ENCODE data around the gene IGFBP6. TPM values are rescaled to one million over a fixed set of nuclear protein-coding genes. Genes with fewer than 3 reads are reported as not detected.

Gene IGFBP6
- total and polyA plus RNA-seq, 2 donors (not counting 1 experiment from before 2014, with no cell fraction given): 0.30 TPM; not detected in 1

GRCh38 chr12:53115112-53115890 is 17.8 kb downstream of the IGFBP6 start:
- POLR2A ChIA-PET: no interaction called here
- no peaks in the 10 kb centered on the region for H3K9me3 ChIP-seq (ENCODE audit: control extremely low read depth in 1 of 3, control insufficient read depth in 2 of 3, insufficient read depth in 1 of 3, low read length in 2 of 3)

More at GRCh38 chr12:53115112-53115890, 17.8 kb downstream of the IGFBP6 start:
- no peaks in the 10 kb centered on the region for H4K20me1 ChIP-seq (ENCODE audit: control insufficient read depth, insufficient read depth, low read length, poor library complexity, severe bottlenecking)
- WGBS (ENCODE audit: insufficient coverage): 92% methylated on average over 33 of the region's 33 CpGs
- no peak overlapping the region for H3K4me3 ChIP-seq (ENCODE audit: control extremely low read depth in 1 of 5, extremely low read depth in 1 of 5, insufficient read depth in 1 of 5, low read depth in 2 of 5, low read length in 4 of 5)
- H2AFZ ChIP-seq (ENCODE audit: insufficient read depth, low read depth, low read length, poor library complexity, severe bottlenecking): no peak overlapping the region
- H3K9ac ChIP-seq (ENCODE audit: low read length): no peak overlapping the region
- Mint-ChIP-seq H3K4me1 (no peaks in the 10 kb centered on the region), H3K27ac (no peak overlapping the region), H3K4me3 (no peak overlapping the region), H3K9me3 (ENCODE audit: insufficient read depth) (no peaks in the 10 kb centered on the region), H3K27me3 (peaks cover 4% of the 10 kb centered on the region)
- no peak overlapping the region for H3K27ac ChIP-seq (ENCODE audit: low read length in 2 of 2)
- CTCF ChIA-PET: no interaction called here
- H3K36me3 ChIP-seq (replicated peaks in 1 of 2; ENCODE audit: control extremely low read depth in 1 of 2, control insufficient read depth in 1 of 2, extremely low read depth in 1 of 2, insufficient read depth in 2 of 2, low read length in 1 of 2): no peaks in the 10 kb centered on the region
- no peaks in the 10 kb centered on the region for H3K4me1 ChIP-seq (ENCODE audit: control insufficient read depth in 2 of 2, insufficient read depth in 2 of 2, low read length in 2 of 2)
- no peak for DNase-seq
- no peaks in the 10 kb centered on the region for H3K27me3 ChIP-seq (replicated peaks in 1 of 4; ENCODE audit: control extremely low read depth in 1 of 4, control insufficient read depth in 3 of 4, insufficient read depth in 4 of 4, low read length in 3 of 4)
- no peak for TF ChIP-seq EZH2 (IDR thresholded peaks at IDR 0.05; ENCODE audit: borderline replicate concordance, insufficient read depth, low read depth, low read length, poor library complexity, severe bottlenecking)
- no peak for TF ChIP-seq CTCF (IDR thresholded peaks at IDR 0.05)
- intact Hi-C loops (cut with micrococcal nuclease): no loop called here
- no peak overlapping the region for H3K4me2 ChIP-seq (replicated peaks; ENCODE audit: low read depth, low read length, poor library complexity, severe bottlenecking)
- ATAC-seq (ENCODE audit: low read depth): no peak
- no peaks in the 10 kb centered on the region for H3K79me2 ChIP-seq (ENCODE audit: control insufficient read depth, insufficient read depth, low read length)

Data from B cell (primary cell).